Stomach (tissue), 9 donors: ENCODE measurements around the gene DLGAP1. TPM values are rescaled to one million over a fixed set of nuclear protein-coding genes. Genes with fewer than 3 reads are reported as not detected.

Experiments
- DNase-seq, 2 donors: peaks; one replicate each; pipeline versions ENCODE4 v3.0.0 to v3.0.0-alpha.2; 2013 to 2019
- H3K27ac ChIP-seq, 5 donors: fragments of 200-600 bp in 4 of 5; sonication (generic) in 4 of 5; one replicate each; pipeline ENCODE4 v1.5.1; 2013 to 2019; ENCODE audit warnings: mild to moderate bottlenecking in 1 of 5, moderate library complexity in 1 of 5
- H3K27me3 ChIP-seq, 3 donors: fragments of 200-600 bp; sonication (generic); one replicate each; pipeline ENCODE4 v1.5.1; 2017 to 2019; ENCODE audit warnings: mixed run types in 1 of 3
- H3K36me3 ChIP-seq, 4 donors: fragments of 200-600 bp; sonication (generic); 1 replicate in 3 of 4; 2 replicates in 1 of 4; pipeline ENCODE4 v1.5.1; 2016 to 2019
- H3K4me1 ChIP-seq, 4 donors: fragments of 200-600 bp; sonication (generic); one replicate each; pipeline ENCODE4 v1.5.1; 2016 to 2019
- H3K4me3 ChIP-seq, 4 donors: fragments of 200-600 bp; sonication (generic) in 3 of 4; one replicate each; pipeline ENCODE4 v1.5.1; 2016 to 2019; ENCODE audit warnings: mild to moderate bottlenecking in 1 of 4
- H3K9me3 ChIP-seq, 4 donors: fragments of 200-600 bp; sonication (generic); one replicate each; pipeline ENCODE4 v1.5.1; 2016 to 2019
- EP300 ChIP-seq: sonication (generic); formaldehyde crosslinking; IDR thresholded peaks from one replicate; pipeline ENCODE4 v1.6.1; 2017; ENCODE audit warnings: antibody characterized with exemption
- POLR2A ChIP-seq, 4 donors: fragments of 450-650 bp; IDR thresholded peaks; one replicate each; pipeline ENCODE4 v1.6.1; 2016; ENCODE audit warnings: antibody characterized with exemption in 4 of 4, control low read depth in 2 of 4, mild to moderate bottlenecking in 1 of 4, moderate library complexity in 1 of 4
- POLR2AphosphoS5 ChIP-seq, 3 donors: sonication (generic); formaldehyde crosslinking; IDR thresholded peaks; one replicate each; pipeline ENCODE4 v1.6.1; 2016; ENCODE audit warnings: antibody characterized with exemption in 3 of 3
- WGBS, 5 donors: extraction: QIAGEN DNeasy Blood & Tissue Kit in 3 of 5; methylation state at CpG; one replicate each; pipeline versions ENCODE4 v1.1.5 to v1.1.7; 2013 to 2018; 5-methylcytosine and 5-hydroxymethylcytosine counted together
- intact Hi-C: fragments of 100-400 bp; cut with DNase I; formaldehyde crosslinking; loops from one replicate; pipeline ENCODE4 v1.15.1; 2023; ENCODE audit warnings: low total_unique reads
- polyA plus RNA-seq, 3 donors: library from polyadenylated mRNA; stranded (reverse); fragments of 200-250 nt; gene quantifications; one replicate each; pipeline ENCODE4 v1.2.3, GENCODE V29; 2013
- total RNA-seq, 5 donors: library from RNA; depleted of rRNA; stranded (reverse); fragments of >200 nt; gene quantifications; one replicate each; pipeline versions ENCODE4 v1.1.0 to v1.2.3, GENCODE V29; 2014 to 2016
- TF ChIP-seq, protein P1 (sequence below), 7 experiments: fragments of 450-650 bp in 4 of 7; fragments of 200-600 bp in 3 of 7; sonication (generic) in 3 of 7; IDR thresholded peaks; one replicate each; pipeline ENCODE4 v1.5.1; 2016 to 2019; ENCODE audit warnings: antibody characterized with exemption in 7 of 7, control low read depth in 2 of 7, mild to moderate bottlenecking in 1 of 7
- donor health status: healthy with polysubstance abuse.
- donor health status: Bipolar disorder and iron deficiency.
- donor health status: healthy.

Gene DLGAP1
- total and polyA plus RNA-seq, 8 donors: 0.06 to 7.0 (median 1.3) TPM; not detected in 1

DNA sequence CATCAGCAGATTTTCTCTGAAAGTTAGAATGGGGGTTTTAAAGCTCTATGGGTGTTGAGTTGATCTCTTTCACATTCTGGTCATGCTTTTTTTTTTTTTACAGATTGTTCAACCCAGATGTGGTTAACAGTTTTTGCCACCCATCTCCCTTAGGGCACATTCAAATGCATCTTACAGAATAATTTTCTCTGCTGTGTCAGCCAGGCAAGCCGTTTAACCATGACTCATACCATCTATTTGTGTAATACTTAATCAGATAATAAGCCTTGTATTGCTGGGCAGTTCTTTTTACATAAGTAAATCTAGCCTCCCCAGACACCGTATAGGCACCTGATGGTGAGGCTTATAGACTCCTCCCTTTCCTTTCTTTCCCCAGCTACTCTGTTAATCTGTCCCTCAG is 943.1 kb downstream of the DLGAP1 start:
- 9 to 23% (median 14%) methylated on average over 2 of the region's 2 CpGs for WGBS, 5 donors

DNA sequence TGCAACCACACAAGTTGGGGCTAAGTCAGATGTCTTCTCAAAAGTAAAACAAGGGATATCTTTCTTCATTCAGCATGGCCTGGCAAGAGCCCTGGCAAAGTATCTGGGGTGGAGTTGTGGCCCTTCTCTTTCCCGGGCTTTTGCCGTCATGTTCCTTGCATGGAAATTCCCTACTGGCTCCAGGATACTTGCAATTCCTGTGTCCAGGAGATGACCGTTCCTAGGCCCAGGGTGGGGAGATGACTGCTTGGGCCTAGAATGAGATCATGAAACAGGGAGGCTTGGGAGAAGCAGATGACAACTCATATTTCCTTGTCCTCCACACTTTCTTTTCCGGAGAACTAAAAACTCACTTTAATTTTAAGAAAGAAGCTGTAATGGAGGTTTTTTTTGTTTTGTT is 944.2 kb downstream of the DLGAP1 start:
- DNase-seq: no peak
- H3K4me1 ChIP-seq: peaks cover 0 to 11% (median 7%) of the 10 kb centered on the region in 4 donors
- intact Hi-C loops: no loop called here
- no peak overlapping the region for H3K4me3 ChIP-seq
- H3K9me3 ChIP-seq: no peaks in the 10 kb centered on the region
- 83 to 96% (median 91%) methylated on average over 4 of the region's 4 CpGs for WGBS, 5 donors
- TF ChIP-seq EP300 (no peak), POLR2A (IDR thresholded peaks at IDR 0.05) (no peak), POLR2AphosphoS5 (IDR thresholded peaks at IDR 0.05) (no peak)
- TF ChIP-seq, protein P1, sequence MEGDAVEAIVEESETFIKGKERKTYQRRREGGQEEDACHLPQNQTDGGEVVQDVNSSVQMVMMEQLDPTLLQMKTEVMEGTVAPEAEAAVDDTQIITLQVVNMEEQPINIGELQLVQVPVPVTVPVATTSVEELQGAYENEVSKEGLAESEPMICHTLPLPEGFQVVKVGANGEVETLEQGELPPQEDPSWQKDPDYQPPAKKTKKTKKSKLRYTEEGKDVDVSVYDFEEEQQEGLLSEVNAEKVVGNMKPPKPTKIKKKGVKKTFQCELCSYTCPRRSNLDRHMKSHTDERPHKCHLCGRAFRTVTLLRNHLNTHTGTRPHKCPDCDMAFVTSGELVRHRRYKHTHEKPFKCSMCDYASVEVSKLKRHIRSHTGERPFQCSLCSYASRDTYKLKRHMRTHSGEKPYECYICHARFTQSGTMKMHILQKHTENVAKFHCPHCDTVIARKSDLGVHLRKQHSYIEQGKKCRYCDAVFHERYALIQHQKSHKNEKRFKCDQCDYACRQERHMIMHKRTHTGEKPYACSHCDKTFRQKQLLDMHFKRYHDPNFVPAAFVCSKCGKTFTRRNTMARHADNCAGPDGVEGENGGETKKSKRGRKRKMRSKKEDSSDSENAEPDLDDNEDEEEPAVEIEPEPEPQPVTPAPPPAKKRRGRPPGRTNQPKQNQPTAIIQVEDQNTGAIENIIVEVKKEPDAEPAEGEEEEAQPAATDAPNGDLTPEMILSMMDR (IDR thresholded peaks at IDR 0.05): no peak
- no peaks in the 10 kb centered on the region for H3K36me3 ChIP-seq
- no peaks in the 10 kb centered on the region for H3K27me3 ChIP-seq
- no peak overlapping the region for H3K27ac ChIP-seq

More for the DNA sequence above, 943.1 kb downstream of the DLGAP1 start:
- no peak overlapping the region for H3K4me3 ChIP-seq
- peaks cover 0 to 11% (median 7%) of the 10 kb centered on the region in 4 donors for H3K4me1 ChIP-seq
- H3K9me3 ChIP-seq: no peaks in the 10 kb centered on the region
- TF ChIP-seq, protein P1 (IDR thresholded peaks at IDR 0.05): no peak
- TF ChIP-seq EP300 (no peak), POLR2A (IDR thresholded peaks at IDR 0.05) (no peak), POLR2AphosphoS5 (IDR thresholded peaks at IDR 0.05) (no peak)
- intact Hi-C loops: no loop called here
- DNase-seq: peak in 1 of 2 donors; percentile 58
- no peaks in the 10 kb centered on the region for H3K27me3 ChIP-seq
- no peak overlapping the region for H3K27ac ChIP-seq
- no peaks in the 10 kb centered on the region for H3K36me3 ChIP-seq

DNA sequence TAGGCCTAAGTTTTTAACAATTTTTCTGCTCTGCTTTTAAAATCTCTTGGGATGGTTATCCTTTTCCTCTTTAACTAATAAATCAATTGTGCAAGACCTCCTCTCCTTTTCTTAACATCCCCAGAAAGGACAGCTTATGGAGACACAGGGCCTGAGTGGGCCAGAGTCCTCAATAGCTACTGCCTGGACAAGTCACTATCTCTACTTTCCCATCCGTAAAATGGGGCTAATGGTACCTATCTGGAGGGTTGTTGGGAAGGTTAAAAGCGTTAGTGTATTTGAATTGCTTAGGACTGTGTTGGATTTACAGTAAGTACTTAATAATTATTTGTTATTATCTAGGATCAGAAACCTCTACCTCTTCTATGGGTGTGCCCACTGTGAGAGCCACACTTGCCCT is 945.1 kb downstream of the DLGAP1 start:
- Histone ChIP-seq H3K27me3 (no peaks in the 10 kb centered on the region), H3K4me1 (peaks cover 0 to 11% (median 7%) of the 10 kb centered on the region in 4 donors), H3K9me3 (no peaks in the 10 kb centered on the region), H3K4me3 (no peak overlapping the region), H3K27ac (no peak overlapping the region), H3K36me3 (no peaks in the 10 kb centered on the region)
- 92 to 100% (median 95%) methylated on average over 2 of the region's 2 CpGs for WGBS, 5 donors
- DNase-seq: no peak
- intact Hi-C loops: no loop called here
- TF ChIP-seq, protein P1 (IDR thresholded peaks at IDR 0.05): no peak
- TF ChIP-seq EP300 (no peak), POLR2A (IDR thresholded peaks at IDR 0.05) (no peak), POLR2AphosphoS5 (IDR thresholded peaks at IDR 0.05) (no peak)

DNA sequence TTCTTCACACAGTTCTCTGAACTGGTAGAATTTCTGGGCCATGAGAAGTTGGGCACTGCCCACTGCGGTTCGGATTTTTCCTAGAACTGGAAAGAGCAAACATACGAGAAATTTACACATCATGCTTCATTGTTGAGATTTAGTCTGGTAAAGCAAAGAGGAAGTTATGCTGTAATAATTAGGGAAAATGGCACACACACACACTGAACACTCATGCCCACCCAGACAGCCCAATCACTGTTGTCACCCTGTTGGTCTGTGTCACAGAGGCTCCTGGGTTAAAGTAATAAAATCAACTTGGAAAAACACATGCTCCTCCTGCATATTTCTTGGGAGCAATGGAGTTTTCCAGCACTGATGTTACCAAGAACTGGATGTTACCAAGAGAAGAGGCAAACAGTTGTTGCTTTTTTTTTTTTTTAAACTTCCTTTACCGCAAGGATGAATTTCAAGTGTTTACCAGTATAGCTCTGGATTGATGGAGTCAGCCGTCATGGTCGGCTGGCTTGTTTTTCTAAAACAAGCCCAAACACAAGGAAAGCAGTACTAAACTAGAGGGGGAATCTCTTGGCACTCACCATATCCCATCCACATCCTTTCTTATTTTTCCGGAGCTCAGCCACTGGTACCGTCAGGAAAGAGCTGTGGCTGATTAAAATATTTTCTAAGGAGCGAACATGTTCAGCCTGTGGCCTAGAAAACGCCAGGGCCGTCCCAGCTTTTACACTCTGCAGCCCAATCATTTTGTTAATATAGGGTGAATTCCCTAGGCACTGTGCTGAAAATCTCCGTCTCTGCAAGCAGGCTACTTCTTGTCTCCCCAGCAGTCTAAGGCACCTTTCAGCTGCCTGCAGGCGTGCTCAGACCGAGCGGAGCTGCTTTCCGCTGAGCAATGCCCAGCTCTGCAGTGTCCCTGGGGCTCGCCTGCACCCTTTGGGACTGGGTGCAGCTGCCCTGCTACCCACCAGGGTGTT is 946.2 kb downstream of the DLGAP1 start:
- Histone ChIP-seq H3K27ac (peak overlapping the region in 1 of 5 donors; percentile 20), H3K27me3 (no peaks in the 10 kb centered on the region), H3K4me3 (no peak overlapping the region), H3K36me3 (no peaks in the 10 kb centered on the region), H3K9me3 (no peaks in the 10 kb centered on the region), H3K4me1 (peaks cover 0 to 11% (median 7%) of the 10 kb centered on the region in 4 donors)
- TF ChIP-seq POLR2A (IDR thresholded peaks at IDR 0.05) (no peak), EP300 (no peak), POLR2AphosphoS5 (IDR thresholded peaks at IDR 0.05) (no peak)
- TF ChIP-seq, protein P1 (IDR thresholded peaks at IDR 0.05): no peak
- intact Hi-C loops: no loop called here
- 29 to 45% (median 39%) methylated on average over 17 of the region's 17 CpGs for WGBS, 5 donors
- peak; percentile 32 to 46 for DNase-seq
